H9 (cell line): ENCODE measurements around the gene GGTLC2. TPM values are rescaled to one million over a fixed set of nuclear protein-coding genes. Genes with fewer than 3 reads are reported as not detected.

Experiments used
- DNase-seq: peaks from one replicate; pipeline ENCODE4 v3.0.0-alpha.2; 2017
- H2AFZ ChIP-seq: one replicate; pipeline ENCODE4 v1.6.1; 2013; ENCODE audit warnings: mild to moderate bottlenecking, low read length, control low read depth, moderate library complexity
- H2AK5ac ChIP-seq: 2 replicates; pipeline ENCODE4 v1.6.1; 2013; ENCODE audit warnings: low read length, control low read depth, mixed read lengths; ENCODE audit not compliant: insufficient read length
- H2BK120ac ChIP-seq: one replicate; pipeline ENCODE4 v1.6.1; 2013; ENCODE audit warnings: low read depth, mild to moderate bottlenecking, low read length, control low read depth, inconsistent platforms; ENCODE audit not compliant: poor library complexity, severe bottlenecking
- H2BK12ac ChIP-seq: 2 replicates; pipeline ENCODE4 v1.6.1; 2013; ENCODE audit warnings: low read length, control low read depth, mixed read lengths, low read depth; ENCODE audit not compliant: insufficient read length
- H2BK15ac ChIP-seq: 2 replicates; pipeline ENCODE4 v1.6.1; 2013; ENCODE audit warnings: low read depth, low read length, control low read depth
- H2BK20ac ChIP-seq: one replicate; pipeline ENCODE4 v1.6.1; 2013; ENCODE audit warnings: low read depth, mild to moderate bottlenecking, low read length, control low read depth, inconsistent platforms; ENCODE audit not compliant: poor library complexity, severe bottlenecking
- H2BK5ac ChIP-seq: 2 replicates; pipeline ENCODE4 v1.6.1; 2013; ENCODE audit warnings: low read length, control low read depth, mixed read lengths; ENCODE audit not compliant: insufficient read length
- H3K14ac ChIP-seq: 2 replicates; pipeline ENCODE4 v1.6.1; 2013; ENCODE audit warnings: low read length, control low read depth; ENCODE audit not compliant: insufficient read depth
- H3K18ac ChIP-seq: 2 replicates; pipeline ENCODE4 v1.6.1; 2013; ENCODE audit warnings: low read depth, mild to moderate bottlenecking, mixed read lengths, low read length, control low read depth; ENCODE audit not compliant: insufficient read length
- H3K23ac ChIP-seq: 2 replicates; pipeline ENCODE4 v1.6.1; 2013; ENCODE audit warnings: low read length, control low read depth, mixed read lengths, low read depth; ENCODE audit not compliant: insufficient read length
- H3K23me2 ChIP-seq: 2 replicates; pipeline ENCODE4 v1.6.1; 2013; ENCODE audit warnings: low read depth, mild to moderate bottlenecking, mixed read lengths, low read length, control low read depth; ENCODE audit not compliant: insufficient read length, poor library complexity, severe bottlenecking
- H3K27ac ChIP-seq: 2 replicates; pipeline ENCODE4 v1.5.1; 2013; ENCODE audit warnings: low read length, control low read depth, mixed read lengths, low read depth; ENCODE audit not compliant: insufficient read length
- H3K27me3 ChIP-seq: 2 replicates; pipeline ENCODE4 v1.6.1; 2013; ENCODE audit warnings: low read length, control low read depth, inconsistent platforms; ENCODE audit not compliant: insufficient read depth
- H3K4ac ChIP-seq: 2 replicates; pipeline ENCODE4 v1.6.1; 2013; ENCODE audit warnings: low read depth, mild to moderate bottlenecking, control low read depth, inconsistent platforms, low read length, moderate library complexity
- H3K4me1 ChIP-seq: 2 replicates; pipeline ENCODE4 v1.6.1; 2013; ENCODE audit warnings: low read length, control low read depth, inconsistent platforms; ENCODE audit not compliant: insufficient read depth
- H3K4me2 ChIP-seq: 2 replicates; pipeline ENCODE4 v1.6.1; 2013; ENCODE audit warnings: low read length, control low read depth, mixed read lengths; ENCODE audit not compliant: insufficient read length, insufficient read depth
- H3K56ac ChIP-seq: 2 replicates; pipeline ENCODE4 v1.6.1; 2013; ENCODE audit warnings: low read depth, mild to moderate bottlenecking, mixed read lengths, low read length, control low read depth; ENCODE audit not compliant: insufficient read length
- H3K79me1 ChIP-seq: 2 replicates; pipeline ENCODE4 v1.6.1; 2013; ENCODE audit warnings: low read depth, mild to moderate bottlenecking, moderate library complexity, low read length, control low read depth, inconsistent platforms; ENCODE audit not compliant: insufficient read depth, poor library complexity, severe bottlenecking
- H3K79me2 ChIP-seq: 2 replicates; pipeline ENCODE4 v1.6.1; 2013; ENCODE audit warnings: low read length, control low read depth, inconsistent platforms; ENCODE audit not compliant: insufficient read depth
- H3K9ac ChIP-seq: 2 replicates; pipeline ENCODE4 v1.6.1; 2013; ENCODE audit warnings: low read length, control low read depth, mixed read lengths; ENCODE audit not compliant: insufficient read length; ENCODE audit errors: extremely low read depth
- H3K9me3 ChIP-seq: one replicate; pipeline ENCODE4 v1.6.1; 2013; ENCODE audit warnings: low read depth, low read length, inconsistent platforms; ENCODE audit not compliant: control insufficient read depth
- H3T11ph ChIP-seq: one replicate; pipeline ENCODE4 v1.6.1; 2013; ENCODE audit warnings: mild to moderate bottlenecking, low read length, control low read depth, inconsistent platforms
- H4K20me1 ChIP-seq: one replicate; pipeline ENCODE4 v1.6.1; 2013; ENCODE audit not compliant: control insufficient read depth, insufficient read length, insufficient read depth
- H4K5ac ChIP-seq: 2 replicates; pipeline ENCODE4 v1.6.1; 2013; ENCODE audit warnings: low read depth, mild to moderate bottlenecking, mixed read lengths, low read length, control low read depth; ENCODE audit not compliant: insufficient read length
- H4K8ac ChIP-seq: replicated peaks from 2 replicates; pipeline ENCODE4 v1.6.1; 2013; ENCODE audit warnings: low read length, control low read depth, mixed read lengths, low read depth; ENCODE audit not compliant: insufficient read length
- H4K91ac ChIP-seq: 2 replicates; pipeline ENCODE4 v1.6.1; 2013; ENCODE audit warnings: low read depth, mild to moderate bottlenecking, moderate library complexity, mixed read lengths, low read length, control low read depth; ENCODE audit not compliant: insufficient read length
- H3K27ac Mint-ChIP-seq, 3 experiments: 2 replicates in 2 of 3; 3 replicates in 1 of 3; pipeline ENCODE4 v1.8.0; 2020 to 2021; ENCODE audit warnings: mixed read lengths in 3 of 3, mild to moderate bottlenecking in 1 of 3, moderate library complexity in 1 of 3
- H3K27me3 Mint-ChIP-seq: 2 replicates; pipeline ENCODE4 v1.8.0; 2021; ENCODE audit warnings: low read depth, mild to moderate bottlenecking, moderate library complexity, mixed read lengths
- H3K36me3 Mint-ChIP-seq, 3 experiments: 2 replicates in 2 of 3; 3 replicates in 1 of 3; pipeline ENCODE4 v1.8.0; 2020 to 2021; ENCODE audit warnings: low read depth in 3 of 3, mixed read lengths in 3 of 3; ENCODE audit not compliant: insufficient read depth in 1 of 3
- H3K4me1 Mint-ChIP-seq, 2 experiments: 2 replicates each; pipeline ENCODE4 v1.8.0; 2020; ENCODE audit warnings: mixed read lengths in 2 of 2
- H3K4me3 Mint-ChIP-seq, 2 experiments: 2 replicates in 1 of 2; 3 replicates in 1 of 2; pipeline ENCODE4 v1.8.0; 2020 to 2021; ENCODE audit warnings: mild to moderate bottlenecking in 2 of 2, mixed read lengths in 2 of 2, moderate library complexity in 1 of 2
- H3K9me3 Mint-ChIP-seq, 2 experiments: 2 replicates in 1 of 2; 3 replicates in 1 of 2; pipeline ENCODE4 v1.8.0; 2020; ENCODE audit warnings: mild to moderate bottlenecking in 2 of 2, mixed read lengths in 2 of 2, moderate library complexity in 1 of 2
- WGBS: extraction: QIAGEN DNeasy Blood & Tissue Kit; methylation state at CpG from one replicate; pipeline ENCODE4 v1.1.7; 2013; ENCODE audit warnings: missing lambda C conversion rate, low lambda C conversion rate, mixed read lengths; ENCODE audit not compliant: insufficient read length; ENCODE audit errors: extremely low coverage; 5-methylcytosine and 5-hydroxymethylcytosine counted together
- total RNA-seq: library from RNA; stranded (reverse); gene quantifications from 2 replicates; pipeline ENCODE4 v1.2.1, GENCODE V29; 2021
- TF ChIP-seq, protein P1 (sequence below): fragments of 200-600 bp; sonication (generic); conservative IDR thresholded peaks from 3 replicates; pipeline ENCODE4 v1.8.0; 2021; ENCODE audit warnings: antibody characterized with exemption, mild to moderate bottlenecking

Gene GGTLC2
- total RNA-seq, 1 experiment from 2014 or later, result not detected

DNA sequence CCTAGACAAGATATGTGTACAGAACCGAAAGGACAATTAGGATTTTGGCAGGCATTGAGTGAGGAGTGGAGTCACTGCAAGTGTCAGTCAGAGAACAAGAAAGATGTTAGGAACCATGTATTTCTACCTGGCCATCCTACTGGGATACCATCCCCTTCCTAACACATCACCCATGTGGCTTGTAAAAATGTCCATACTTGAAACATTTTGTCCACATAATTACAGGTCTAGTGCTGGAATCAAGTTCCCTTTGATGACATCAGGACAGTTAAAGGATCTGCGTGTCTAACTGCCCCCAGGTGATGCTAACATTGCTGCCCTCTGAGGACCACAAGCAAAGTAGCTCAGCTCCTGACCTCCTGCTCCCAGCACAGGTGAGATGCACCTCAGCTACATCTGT is 31.9 kb upstream of the GGTLC2 start:
- DNase-seq, result no peak
- Histone ChIP-seq H3K79me2 (no peaks in the 10 kb centered on the region), H2BK5ac (no peak overlapping the region), H2AFZ (no peak overlapping the region), H3K79me1 (no peaks in the 10 kb centered on the region), H2AK5ac (no peak overlapping the region), H4K91ac (no peak overlapping the region), H3K18ac (no peak overlapping the region), H2BK12ac (no peak overlapping the region), H2BK15ac (no peak overlapping the region), H3K23me2 (no peaks in the 10 kb centered on the region), H3K4me2 (no peak overlapping the region), H3K27me3 (peaks cover 23% of the 10 kb centered on the region; the same call in 1 of the 2 replicates), H4K20me1 (no peaks in the 10 kb centered on the region), H4K8ac (no peak overlapping the region), H3K23ac (no peak overlapping the region), H2BK120ac (no peak overlapping the region), H4K5ac (no peak overlapping the region), H3K9ac (no peak overlapping the region), H3K27ac (no peak overlapping the region), H2BK20ac (no peak overlapping the region), H3K14ac (no peak overlapping the region), H3K56ac (no peak overlapping the region), H3K9me3 (no peaks in the 10 kb centered on the region), H3K4ac (no peak overlapping the region), H3T11ph (no peak overlapping the region), H3K4me1 (no peaks in the 10 kb centered on the region)
- H3K36me3 Mint-ChIP-seq, result no peaks in the 10 kb centered on the region
- TF ChIP-seq, protein P1, sequence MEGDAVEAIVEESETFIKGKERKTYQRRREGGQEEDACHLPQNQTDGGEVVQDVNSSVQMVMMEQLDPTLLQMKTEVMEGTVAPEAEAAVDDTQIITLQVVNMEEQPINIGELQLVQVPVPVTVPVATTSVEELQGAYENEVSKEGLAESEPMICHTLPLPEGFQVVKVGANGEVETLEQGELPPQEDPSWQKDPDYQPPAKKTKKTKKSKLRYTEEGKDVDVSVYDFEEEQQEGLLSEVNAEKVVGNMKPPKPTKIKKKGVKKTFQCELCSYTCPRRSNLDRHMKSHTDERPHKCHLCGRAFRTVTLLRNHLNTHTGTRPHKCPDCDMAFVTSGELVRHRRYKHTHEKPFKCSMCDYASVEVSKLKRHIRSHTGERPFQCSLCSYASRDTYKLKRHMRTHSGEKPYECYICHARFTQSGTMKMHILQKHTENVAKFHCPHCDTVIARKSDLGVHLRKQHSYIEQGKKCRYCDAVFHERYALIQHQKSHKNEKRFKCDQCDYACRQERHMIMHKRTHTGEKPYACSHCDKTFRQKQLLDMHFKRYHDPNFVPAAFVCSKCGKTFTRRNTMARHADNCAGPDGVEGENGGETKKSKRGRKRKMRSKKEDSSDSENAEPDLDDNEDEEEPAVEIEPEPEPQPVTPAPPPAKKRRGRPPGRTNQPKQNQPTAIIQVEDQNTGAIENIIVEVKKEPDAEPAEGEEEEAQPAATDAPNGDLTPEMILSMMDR, result no peak
- WGBS, result no CpG with 5 or more reads among the region's 2 CpGs
- peaks cover 99% of the 10 kb centered on the region for H3K27me3 Mint-ChIP-seq
- H3K9me3 Mint-ChIP-seq, result peaks cover under 1 to 5% of the 10 kb centered on the region in 2 experiments; a peak in 3 of 5 replicates
- no peak overlapping the region for H3K27ac Mint-ChIP-seq
- no peak overlapping the region for H3K4me3 Mint-ChIP-seq
- H3K4me1 Mint-ChIP-seq, result peaks cover 0 to 8% of the 10 kb centered on the region in 2 experiments; a peak in 1 of 4 replicates
